H1 (cell line): Measurements from ENCODE around the gene SCMH1. TPM values are rescaled to one million over a fixed set of nuclear protein-coding genes. Genes with fewer than 3 reads are reported as not detected.

Experiments used
- CHD7 ChIP-seq: fragments of 300-600 bp; sonication (generic); IDR thresholded peaks from 2 replicates; pipeline ENCODE4 v1.7.1; 2012; ENCODE audit warnings: low read length, moderate library complexity, mild to moderate bottlenecking, inconsistent platforms; ENCODE audit not compliant: insufficient replicate concordance
- polyA plus RNA-seq, 7 experiments: library from polyadenylated mRNA; depleted of rRNA in 3 of 7; stranded (reverse) in 5 of 7; unstranded in 2 of 7; fragments of >200 nt in 5 of 7; fragments of 200-250 nt in 2 of 7; gene quantifications; 1 replicate in 5 of 7; 2 replicates in 1 of 7; 4 replicates in 1 of 7; pipeline versions ENCODE4 v1.2.1 to v1.2.3, GENCODE V29; 2011 to 2013; ENCODE audit warnings: missing spikeins in 2 of 7, mixed read lengths in 2 of 7
- total RNA-seq: library from RNA; stranded (reverse); fragmentation: NEBNext Ultra II Directional; extraction: Animal tissue kit (Norgen Biotek cat#: 25700); gene quantifications from 2 replicates; pipeline ENCODE4 v1.2.1, GENCODE V29; 2021

Gene SCMH1
- total and polyA plus RNA-seq, 2 of the 8 experiments (the other 6 are each of a cell fraction or from before 2014, with no cell fraction given): 16.6 to 30.7 TPM

- TF ChIP-seq CHD7: no peak
Measured at GRCh38 chr1:41033272-41033671, 208.8 kb downstream of the SCMH1 start (continued).
